Measurements from ENCODE around the gene MUC5B.

- no peak for TF ChIP-seq CTCF (IDR thresholded peaks at IDR 0.05)
- TF ChIP-seq OVOL2 (CRISPR knock-in tag; IDR thresholded peaks at IDR 0.05; ENCODE audit: borderline replicate concordance): no peak
- TF ChIP-seq NR2C2 (CRISPR knock-in tag; IDR thresholded peaks at IDR 0.05): no peak
- no peak for TF ChIP-seq USF1 (CRISPR knock-in tag; IDR thresholded peaks at IDR 0.05)
- no peak for TF ChIP-seq TP53 (CRISPR knock-in tag; IDR thresholded peaks at IDR 0.05)
Observed at GRCh38 chr11:1193326-1194230, 29.3 kb upstream of the MUC5B start.

All from WTC11 (cell line).